Chondrocyte (in vitro differentiated cells): ENCODE results near the gene LGALS8. TPM values are rescaled to one million over a fixed set of nuclear protein-coding genes. Genes with fewer than 3 reads are reported as not detected.
"Not testable (repeated sequence)": the region's sequence is repeated elsewhere in the genome, so short reads cannot be mapped to it uniquely, and the experiment has no call there.

ENCODE experiments used
- DNase-seq: peaks from one replicate; pipeline ENCODE4 v3.0.0; 2021; ENCODE audit warnings: mixed read lengths, low spot score
- H3K27ac Mint-ChIP-seq: one replicate; pipeline ENCODE4 v1.8.0; 2021; ENCODE audit warnings: mild to moderate bottlenecking, moderate library complexity, mixed read lengths; ENCODE audit not compliant: unreplicated experiment
- H3K27me3 Mint-ChIP-seq: 2 replicates; pipeline ENCODE4 v1.8.0; 2021; ENCODE audit warnings: low read depth, mixed read lengths
- H3K36me3 Mint-ChIP-seq: 2 replicates; pipeline ENCODE4 v1.8.0; 2021; ENCODE audit warnings: low read depth, mixed read lengths
- H3K4me1 Mint-ChIP-seq: 2 replicates; pipeline ENCODE4 v1.8.0; 2021; ENCODE audit warnings: low read depth, mild to moderate bottlenecking, mixed read lengths
- H3K4me3 Mint-ChIP-seq: one replicate; pipeline ENCODE4 v1.8.0; 2021; ENCODE audit warnings: mild to moderate bottlenecking, moderate library complexity, mixed read lengths; ENCODE audit not compliant: unreplicated experiment
- H3K9me3 Mint-ChIP-seq: 2 replicates; pipeline ENCODE4 v1.8.0; 2021; ENCODE audit warnings: low read depth, mixed read lengths
- CTCF ChIP-seq: fragments of 200-600 bp; sonication (generic); IDR thresholded peaks from 2 replicates; pipeline ENCODE4 v1.5.0; 2021; ENCODE audit warnings: antibody characterized with exemption, mild to moderate bottlenecking, moderate library complexity
- total RNA-seq: library from RNA; stranded (reverse); gene quantifications from 3 replicates; pipeline ENCODE4 v1.2.1, GENCODE V29; 2021

LGALS8 gene
- total RNA-seq, 1 donor from 2014 or later, result 37.8 TPM

GRCh38 chr1:236486356-236487002 is 37.3 kb upstream of the LGALS8 start:
- Mint-ChIP-seq H3K9me3 (no peaks in the 10 kb centered on the region), H3K36me3 (no peaks in the 10 kb centered on the region), H3K4me1 (no peaks in the 10 kb centered on the region), H3K27ac (no peak overlapping the region), H3K4me3 (no peak overlapping the region), H3K27me3 (peaks cover 7% of the 10 kb centered on the region)
- no peak for TF ChIP-seq CTCF
- DNase-seq, result no peak

DNA sequence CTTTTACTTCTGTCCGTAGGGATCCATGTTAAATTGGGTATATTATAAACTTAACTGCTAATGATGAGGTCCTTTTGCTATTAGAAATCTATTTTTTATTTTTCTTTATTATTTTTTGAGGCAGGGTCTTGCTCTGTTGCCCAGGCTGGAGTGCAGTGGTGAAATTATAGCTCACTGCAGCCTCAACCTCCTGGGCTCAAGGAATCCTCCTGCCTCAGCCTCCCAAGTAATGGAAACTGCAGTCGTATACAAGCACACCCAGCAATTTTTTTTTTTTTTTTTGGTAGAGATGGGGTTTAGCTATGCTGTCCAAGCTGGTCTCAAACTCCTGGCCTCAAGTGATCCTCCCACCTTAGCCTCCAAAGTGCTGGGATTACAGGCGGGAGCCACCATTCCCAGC is 34.6 kb upstream of the LGALS8 start:
- not testable (repeated sequence) for H3K4me3 Mint-ChIP-seq, H3K4me1 Mint-ChIP-seq, H3K9me3 Mint-ChIP-seq, H3K27me3 Mint-ChIP-seq, H3K27ac Mint-ChIP-seq, DNase-seq, H3K36me3 Mint-ChIP-seq

DNA sequence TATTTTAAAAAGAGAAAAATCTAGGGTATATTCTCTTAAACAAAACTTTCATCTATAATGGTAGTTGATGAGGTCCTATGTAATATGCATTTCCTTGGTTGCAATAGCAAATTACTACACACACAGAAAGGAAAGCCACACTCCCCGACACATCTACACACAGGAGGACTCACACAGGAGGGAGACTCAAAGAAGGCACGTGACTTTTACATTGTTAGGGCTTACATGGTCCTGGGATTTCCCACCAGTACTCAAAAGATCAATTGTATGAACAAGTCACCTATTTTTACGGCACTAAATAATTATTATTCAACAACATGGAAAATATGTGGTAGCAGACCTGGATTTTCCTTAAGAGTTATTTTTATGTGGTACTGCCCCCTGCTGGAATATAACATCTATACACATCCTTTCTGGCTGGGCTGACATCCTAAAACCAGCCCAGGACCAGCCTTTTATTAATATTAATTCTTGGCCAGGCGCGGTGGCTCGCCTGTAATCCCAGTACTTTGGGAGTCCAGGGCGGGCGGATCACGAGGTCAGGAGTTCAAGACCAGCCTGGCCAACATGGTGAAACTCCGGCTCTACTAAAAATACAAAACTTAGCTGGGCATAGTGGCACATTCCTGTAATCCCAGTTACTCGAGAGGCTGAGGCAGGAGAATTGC is 33.9 kb upstream of the LGALS8 start:
- Mint-ChIP-seq H3K36me3 (no peaks in the 10 kb centered on the region), H3K27me3 (peaks cover 2% of the 10 kb centered on the region), H3K9me3 (no peaks in the 10 kb centered on the region), H3K4me1 (no peaks in the 10 kb centered on the region), H3K4me3 (no peak overlapping the region), H3K27ac (no peak overlapping the region)
- peak; percentile 87 for TF ChIP-seq CTCF
- no peak for DNase-seq

DNA sequence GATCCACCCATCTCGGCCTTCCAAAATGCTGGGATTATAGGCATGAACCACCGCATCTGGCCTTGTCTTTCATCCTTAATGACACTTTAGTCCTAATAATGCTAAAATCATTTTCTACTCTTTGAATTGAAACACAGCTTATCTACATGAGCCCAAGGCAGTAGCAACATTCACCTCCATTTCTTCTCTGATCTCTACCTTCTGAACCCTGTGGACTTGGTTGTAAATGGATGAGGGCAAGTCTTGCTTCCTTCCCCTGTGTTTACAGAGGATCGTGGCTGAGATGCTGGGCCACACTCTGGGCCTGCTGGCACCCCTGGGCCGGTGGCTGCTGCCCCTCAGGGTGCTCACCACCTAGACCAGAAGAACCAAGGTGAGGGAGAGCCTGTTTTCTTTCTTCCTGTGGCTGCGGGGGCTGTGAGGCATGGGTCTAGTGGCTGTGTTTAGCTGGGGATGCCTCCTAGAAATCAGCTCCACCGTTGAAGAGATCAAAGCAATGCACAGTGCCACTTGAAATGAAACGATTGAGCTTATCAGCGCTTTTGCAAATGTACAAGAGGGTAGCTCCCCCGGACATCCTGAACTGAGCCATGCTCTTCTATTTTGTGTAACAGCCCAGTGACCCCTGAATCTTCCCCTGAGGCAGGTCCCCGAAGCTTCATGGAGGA is 32.2 kb upstream of the LGALS8 start:
- H3K36me3 Mint-ChIP-seq, result no peaks in the 10 kb centered on the region
- no peak for TF ChIP-seq CTCF
- H3K27me3 Mint-ChIP-seq, result peaks cover 3% of the 10 kb centered on the region
- DNase-seq, result no peak
- H3K9me3 Mint-ChIP-seq, result no peaks in the 10 kb centered on the region
- H3K4me3 Mint-ChIP-seq, result no peak overlapping the region
- H3K27ac Mint-ChIP-seq, result no peak overlapping the region
- H3K4me1 Mint-ChIP-seq, result no peaks in the 10 kb centered on the region

DNA sequence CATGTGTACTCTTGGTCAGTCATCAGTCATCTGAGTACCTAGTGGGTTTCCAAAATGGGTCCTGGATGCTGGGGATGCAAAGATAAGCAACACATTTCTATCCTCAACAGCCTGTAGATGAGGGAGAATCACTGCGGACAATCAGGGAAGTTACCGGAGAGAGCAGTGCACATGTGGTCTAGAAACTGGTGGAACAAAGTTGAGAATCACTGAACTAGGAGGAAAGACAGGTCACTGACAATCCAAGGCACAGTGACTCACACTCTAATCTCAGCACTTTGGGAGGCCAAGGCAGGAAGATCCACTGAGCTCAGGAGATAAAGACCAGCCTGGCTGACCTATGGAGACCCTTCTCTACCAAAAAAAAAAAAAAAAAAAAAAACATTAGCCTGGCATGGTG is 31.4 kb upstream of the LGALS8 start:
- DNase-seq, result no peak
- Mint-ChIP-seq H3K4me1 (no peaks in the 10 kb centered on the region), H3K36me3 (no peaks in the 10 kb centered on the region), H3K27ac (no peak overlapping the region), H3K27me3 (peaks cover 3% of the 10 kb centered on the region), H3K4me3 (no peak overlapping the region), H3K9me3 (no peaks in the 10 kb centered on the region)
- TF ChIP-seq CTCF, result no peak
